Measurements from ENCODE around the gene PODXL. TPM values are rescaled to one million over a fixed set of nuclear protein-coding genes. Genes with fewer than 3 reads are reported as not detected.
"Not testable (repeated sequence)": the region's sequence is repeated elsewhere in the genome, so short reads cannot be mapped to it uniquely, and the experiment has no call there.

PODXL gene
- total and polyA plus RNA-seq, 2 donors from 2014 or later: 114 to 150 TPM

- H3K27me3 ChIP-seq (ENCODE audit: control insufficient read depth, insufficient read depth, low read length): no peaks in the 10 kb centered on the region
- TF ChIP-seq CTCF (IDR thresholded peaks at IDR 0.05; ENCODE audit: borderline replicate concordance, extremely low read depth, insufficient read depth): no peak
- intact Hi-C loops (cut with DNase I): loop anchor here (10.0 kb wide), 1 partner anchor 149 kb away; no protein-coding TSS in a partner anchor
- H3K4me3 ChIP-seq (ENCODE audit: low read length in 3 of 3): no peak overlapping the region
- peaks cover 0 to 4% (median 4%) of the 10 kb centered on the region in 3 donors for H3K36me3 ChIP-seq (ENCODE audit: control insufficient read depth in 2 of 3, insufficient read depth in 3 of 3, low read length in 3 of 3)
- H3K27ac ChIP-seq (ENCODE audit: low read depth in 2 of 2, low read length in 2 of 2): no peak overlapping the region
- peaks cover 0 to 28% (median 23%) of the 10 kb centered on the region in 3 donors for H3K4me1 ChIP-seq (ENCODE audit: control insufficient read depth in 2 of 3, insufficient read depth in 2 of 3, low read depth in 1 of 3, low read length in 3 of 3)
- FAIRE-seq: no peak
- H3K9ac ChIP-seq (ENCODE audit: low read length in 3 of 3): no peak overlapping the region
- H3K9me3 ChIP-seq (ENCODE audit: control insufficient read depth in 2 of 3, insufficient read depth in 1 of 3, low read length in 3 of 3): no peaks in the 10 kb centered on the region
- no peak for DNase-seq
These were observed 50.5 kb downstream of the PODXL start for GRCh38 chr7:131505636-131506557.

- not testable (repeated sequence) for H3K36me3 ChIP-seq (ENCODE audit: control insufficient read depth in 2 of 3, insufficient read depth in 3 of 3, low read length in 3 of 3); H3K9me3 ChIP-seq (ENCODE audit: control insufficient read depth in 2 of 3, insufficient read depth in 1 of 3, low read length in 3 of 3); H3K27ac ChIP-seq (ENCODE audit: low read depth in 2 of 2, low read length in 2 of 2); H3K4me3 ChIP-seq (ENCODE audit: low read length in 3 of 3); FAIRE-seq; H3K27me3 ChIP-seq (ENCODE audit: control insufficient read depth, insufficient read depth, low read length); H3K9ac ChIP-seq (ENCODE audit: low read length in 3 of 3); DNase-seq
- peaks cover 0 to 28% (median 23%) of the 10 kb centered on the region in 3 donors for H3K4me1 ChIP-seq (ENCODE audit: control insufficient read depth in 2 of 3, insufficient read depth in 2 of 3, low read depth in 1 of 3, low read length in 3 of 3)
- intact Hi-C loops (cut with DNase I): loop anchor here (10.0 kb wide), 1 partner anchor 150 kb away; no protein-coding TSS in a partner anchor
These were observed 51.3 kb downstream of the PODXL start for GRCh38 chr7:131505037-131505620.

GRCh38 chr7:131504157-131504899 lies 52.1 kb downstream of the PODXL start:
- TF ChIP-seq CTCF (IDR thresholded peaks at IDR 0.05; ENCODE audit: borderline replicate concordance, extremely low read depth, insufficient read depth): no peak
- H3K4me1 ChIP-seq (ENCODE audit: control insufficient read depth in 2 of 3, insufficient read depth in 2 of 3, low read depth in 1 of 3, low read length in 3 of 3): peaks cover 0 to 28% (median 23%) of the 10 kb centered on the region in 3 donors
- peaks cover 0 to 4% (median 2%) of the 10 kb centered on the region in 3 donors for H3K36me3 ChIP-seq (ENCODE audit: control insufficient read depth in 2 of 3, insufficient read depth in 3 of 3, low read length in 3 of 3)
- peak overlapping the region in 1 of 2 donors; percentile 10 for H3K27ac ChIP-seq (ENCODE audit: low read depth in 2 of 2, low read length in 2 of 2)
- no peaks in the 10 kb centered on the region for H3K27me3 ChIP-seq (ENCODE audit: control insufficient read depth, insufficient read depth, low read length)
- H3K9me3 ChIP-seq (ENCODE audit: control insufficient read depth in 2 of 3, insufficient read depth in 1 of 3, low read length in 3 of 3): no peaks in the 10 kb centered on the region
- no peak overlapping the region for H3K9ac ChIP-seq (ENCODE audit: low read length in 3 of 3)
- DNase-seq (no peak), FAIRE-seq (no peak)
- intact Hi-C loops (cut with DNase I): loop anchor here (10.0 kb wide), 1 partner anchor 150 kb away; no protein-coding TSS in a partner anchor
- H3K4me3 ChIP-seq (ENCODE audit: low read length in 3 of 3): no peak overlapping the region

Measured in kidney (tissue), 14 donors.